GM21529 (cell line): ENCODE results near the gene IL1RAPL2.
"Not testable (repeated sequence)": the region's sequence is repeated elsewhere in the genome, so short reads cannot be mapped to it uniquely, and the experiment has no call there.

Source experiments
- ATAC-seq: cut with Tn5 transposase; IDR thresholded peaks from one replicate; pipeline ENCODE4 v1.9.1; 2021; ENCODE audit not compliant: unreplicated experiment

IL1RAPL2 gene

GRCh38 chrX:105150036-105150435 lies 584.0 kb downstream of the IL1RAPL2 start:
- ATAC-seq = no peak

GRCh38 chrX:105150557-105150956 lies 584.6 kb downstream of the IL1RAPL2 start:
- ATAC-seq = no peak

- ATAC-seq = no peak
Observed at GRCh38 chrX:105167233-105167632, 601.2 kb downstream of the IL1RAPL2 start.

GRCh38 chrX:105168577-105168976 lies 602.6 kb downstream of the IL1RAPL2 start:
- no peak for ATAC-seq

- ATAC-seq = no peak
Observed at GRCh38 chrX:105173071-105173470, 607.1 kb downstream of the IL1RAPL2 start.

- no peak for ATAC-seq
Observed at GRCh38 chrX:105179644-105180043, 613.6 kb downstream of the IL1RAPL2 start.

- ATAC-seq = no peak
Observed at GRCh38 chrX:105189093-105189492, 623.1 kb downstream of the IL1RAPL2 start.

- ATAC-seq = no peak
Observed at GRCh38 chrX:105190252-105190853, 624.4 kb downstream of the IL1RAPL2 start.

- no peak for ATAC-seq
Observed at GRCh38 chrX:105191878-105192277, 625.9 kb downstream of the IL1RAPL2 start.

GRCh38 chrX:105209406-105209805 lies 643.4 kb downstream of the IL1RAPL2 start:
- ATAC-seq = no peak

- ATAC-seq = no peak
Observed at GRCh38 chrX:105210258-105210657, 644.3 kb downstream of the IL1RAPL2 start.

- no peak for ATAC-seq
Observed at GRCh38 chrX:105211066-105211575, 645.1 kb downstream of the IL1RAPL2 start.

- ATAC-seq = no peak
Observed at GRCh38 chrX:105219454-105220401, 653.7 kb downstream of the IL1RAPL2 start.

GRCh38 chrX:105220636-105221035 lies 654.6 kb downstream of the IL1RAPL2 start, which contains the start of gene TEX13A:
Gene TEX13A, minus strand, starts transcription at chrX:105220694. Its CDS starts 297 bp downstream, at chrX:105220397.
- no peak for ATAC-seq

GRCh38 chrX:105221374-105221773 lies 655.4 kb downstream of the IL1RAPL2 start:
- no peak for ATAC-seq

GRCh38 chrX:105226499-105226898 lies 660.5 kb downstream of the IL1RAPL2 start:
- no peak for ATAC-seq

GRCh38 chrX:105228602-105229001 lies 662.6 kb downstream of the IL1RAPL2 start:
- no peak for ATAC-seq

GRCh38 chrX:105229146-105229545 lies 663.1 kb downstream of the IL1RAPL2 start:
- ATAC-seq = no peak

GRCh38 chrX:105237407-105237806 lies 671.4 kb downstream of the IL1RAPL2 start:
- ATAC-seq = not testable (repeated sequence)

- ATAC-seq = no peak
Observed at GRCh38 chrX:105241056-105241455, 675.1 kb downstream of the IL1RAPL2 start.

GRCh38 chrX:105260291-105261043 lies 694.5 kb downstream of the IL1RAPL2 start:
- ATAC-seq = no peak
